HFF-Myc (cell line): ENCODE data around the gene TADA2B.

Experiments used
- DNase-seq: peaks from one replicate; pipeline ENCODE4 v3.0.0-alpha.2; 2011; ENCODE audit warnings: low read depth; ENCODE audit errors: extremely low read depth
- H3K4me3 ChIP-seq: replicated peaks from 2 replicates; pipeline ENCODE4 v1.5.1; 2011; ENCODE audit warnings: low read depth, mild to moderate bottlenecking, control low read depth, low read length
- CTCF ChIP-seq: IDR thresholded peaks from 2 replicates; pipeline ENCODE4 v1.5.1; 2012; ENCODE audit warnings: mild to moderate bottlenecking, low read depth, low read length, control low read depth; ENCODE audit errors: missing control alignments

TADA2B gene

GRCh38 chr4:7086384-7086783 lies 43.2 kb downstream of the TADA2B start:
- no peak for DNase-seq
- no peak for TF ChIP-seq CTCF
- no peak overlapping the region for H3K4me3 ChIP-seq

DNA sequence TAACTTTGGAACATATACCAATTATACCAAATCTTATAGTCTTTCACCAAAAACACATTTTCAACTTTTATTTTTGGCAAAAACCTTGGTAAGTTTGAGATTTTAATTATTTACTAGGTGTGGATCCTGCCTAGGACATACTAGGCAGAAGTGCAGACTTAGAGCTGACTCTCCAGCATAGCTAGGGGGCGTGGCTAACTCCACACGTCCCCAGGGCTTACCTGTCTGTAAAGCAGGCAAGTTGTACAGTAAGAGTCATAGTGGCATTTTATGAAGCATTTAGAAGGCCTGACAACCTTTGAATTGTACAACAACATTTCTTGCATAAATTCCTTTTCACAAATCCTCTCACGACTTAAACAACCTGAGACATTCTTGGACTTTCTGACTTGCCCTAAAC lies 43.9 kb downstream of the TADA2B start:
- no peak overlapping the region for H3K4me3 ChIP-seq
- TF ChIP-seq CTCF: no peak
- DNase-seq: no peak

GRCh38 chr4:7089213-7089986 lies 46.2 kb downstream of the TADA2B start:
- DNase-seq: no peak
- no peak for TF ChIP-seq CTCF
- no peak overlapping the region for H3K4me3 ChIP-seq

- H3K4me3 ChIP-seq: no peak overlapping the region
- TF ChIP-seq CTCF: no peak
- no peak for DNase-seq
These were observed 48.9 kb downstream of the TADA2B start for GRCh38 chr4:7092026-7092425.

DNA sequence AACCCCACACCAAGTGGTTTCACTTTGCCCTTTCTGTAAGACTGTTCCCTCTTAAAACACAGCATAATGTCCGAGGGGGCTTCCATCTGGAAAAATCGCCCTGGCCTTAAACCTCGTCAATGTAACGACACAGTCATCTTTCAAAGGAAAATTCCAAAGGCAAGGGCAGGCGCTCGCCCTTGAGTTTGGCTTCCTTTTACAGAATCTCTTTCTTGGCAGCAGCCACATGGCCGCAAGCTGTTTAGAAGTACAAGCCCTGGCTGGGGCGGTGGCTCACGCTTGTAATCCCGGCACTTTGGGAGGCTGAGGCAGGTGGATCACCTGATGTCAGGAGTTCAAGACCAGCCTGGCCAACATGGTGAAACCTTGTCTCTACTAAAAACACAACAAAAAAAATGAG lies 51.7 kb downstream of the TADA2B start:
- H3K4me3 ChIP-seq: no peak overlapping the region
- DNase-seq: no peak
- TF ChIP-seq CTCF: no peak

- DNase-seq: no peak
- TF ChIP-seq CTCF: no peak
- no peak overlapping the region for H3K4me3 ChIP-seq
These were observed 52.5 kb downstream of the TADA2B start for GRCh38 chr4:7095611-7096155.
